GM18505 (cell line): ENCODE data around the gene GADD45GIP1.
A peak's percentile ranks its signal among the peaks of the same experiment; 100 is the strongest.

Experiments
- ATAC-seq: cut with Tn5 transposase; IDR thresholded peaks from one replicate; pipeline ENCODE4 v1.9.1; 2021; ENCODE audit not compliant: unreplicated experiment
- POLR2A ChIP-seq: IDR thresholded peaks from 4 replicates; pipeline ENCODE4 v1.6.1; 2011; ENCODE audit warnings: borderline replicate concordance; ENCODE audit not compliant: insufficient read depth, insufficient read length; ENCODE audit errors: extremely low read depth

GADD45GIP1 gene

DNA sequence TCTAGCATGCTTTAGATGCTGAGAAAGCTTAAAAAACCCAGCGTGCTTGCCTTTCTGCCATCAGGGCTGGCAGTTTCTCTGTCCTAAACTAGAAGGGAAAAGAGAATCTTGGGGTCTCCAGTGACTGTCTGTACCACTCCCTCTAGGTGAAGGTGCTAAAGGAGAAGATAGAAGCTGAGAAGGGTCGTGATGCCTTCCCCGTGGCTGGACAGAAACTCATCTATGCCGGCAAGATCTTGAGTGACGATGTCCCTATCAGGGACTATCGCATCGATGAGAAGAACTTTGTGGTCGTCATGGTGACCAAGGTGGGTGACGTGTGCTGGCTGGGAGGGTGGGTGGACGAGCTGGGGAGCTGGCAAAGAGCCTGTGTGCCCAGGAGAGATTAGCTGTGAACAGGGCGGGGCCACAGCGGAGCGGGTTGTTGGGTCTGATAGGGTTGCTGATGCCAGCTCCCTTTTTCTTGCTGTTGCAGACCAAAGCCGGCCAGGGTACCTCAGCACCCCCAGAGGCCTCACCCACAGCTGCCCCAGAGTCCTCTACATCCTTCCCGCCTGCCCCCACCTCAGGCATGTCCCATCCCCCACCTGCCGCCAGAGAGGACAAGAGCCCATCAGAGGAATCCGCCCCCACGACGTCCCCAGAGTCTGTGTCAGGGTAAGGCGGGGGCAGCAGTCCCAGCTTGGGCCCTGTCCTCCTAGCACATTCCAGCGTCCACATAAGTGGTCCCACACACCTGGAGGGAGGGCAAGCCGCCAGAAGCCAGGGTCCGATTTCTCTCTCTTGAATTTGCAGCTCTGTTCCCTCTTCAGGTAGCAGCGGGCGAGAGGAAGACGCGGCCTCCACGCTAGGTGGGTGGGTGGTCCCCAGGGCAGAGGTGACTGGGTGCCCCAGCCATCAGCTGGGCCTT, 9.1 kb downstream of the GADD45GIP1 start:
- no peak for TF ChIP-seq POLR2A
- no peak for ATAC-seq

GRCh38 chr19:12946731-12947496, 10.1 kb downstream of the GADD45GIP1 start:
- no peak for ATAC-seq

GRCh38 chr19:12946092-12946721, 10.8 kb downstream of the GADD45GIP1 start:
- ATAC-seq: peak; percentile 33
- TF ChIP-seq POLR2A: no peak

More at GRCh38 chr19:12946731-12947496, 10.1 kb downstream of the GADD45GIP1 start:
- TF ChIP-seq POLR2A: peak; percentile 22

- ATAC-seq: peak; percentile 63
- TF ChIP-seq POLR2A: peak; percentile 96
These were observed 11.4 kb downstream of the GADD45GIP1 start, which contains the start of gene RAD23A for GRCh38 chr19:12945479-12946091. TSS of gene RAD23A (plus strand) at chr19:12945862. CDS start at chr19:12945949, 87 bp downstream.

DNA sequence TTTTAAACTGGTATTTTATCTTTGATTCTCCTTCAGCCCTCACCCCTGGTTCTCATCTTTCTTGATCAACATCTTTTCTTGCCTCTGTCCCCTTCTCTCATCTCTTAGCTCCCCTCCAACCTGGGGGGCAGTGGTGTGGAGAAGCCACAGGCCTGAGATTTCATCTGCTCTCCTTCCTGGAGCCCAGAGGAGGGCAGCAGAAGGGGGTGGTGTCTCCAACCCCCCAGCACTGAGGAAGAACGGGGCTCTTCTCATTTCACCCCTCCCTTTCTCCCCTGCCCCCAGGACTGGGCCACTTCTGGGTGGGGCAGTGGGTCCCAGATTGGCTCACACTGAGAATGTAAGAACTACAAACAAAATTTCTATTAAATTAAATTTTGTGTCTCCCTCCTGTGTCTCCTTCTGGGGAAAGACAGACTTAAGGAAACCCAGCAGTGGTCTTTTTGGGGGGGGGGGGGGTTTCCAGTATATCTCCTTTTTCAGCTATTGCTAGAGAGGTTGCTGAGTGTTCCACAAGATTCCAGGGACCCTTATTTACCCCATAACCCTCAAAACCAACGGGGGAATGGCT, 12.8 kb downstream of the GADD45GIP1 start:
- no peak for ATAC-seq
- peak; percentile 7 for TF ChIP-seq POLR2A

DNA sequence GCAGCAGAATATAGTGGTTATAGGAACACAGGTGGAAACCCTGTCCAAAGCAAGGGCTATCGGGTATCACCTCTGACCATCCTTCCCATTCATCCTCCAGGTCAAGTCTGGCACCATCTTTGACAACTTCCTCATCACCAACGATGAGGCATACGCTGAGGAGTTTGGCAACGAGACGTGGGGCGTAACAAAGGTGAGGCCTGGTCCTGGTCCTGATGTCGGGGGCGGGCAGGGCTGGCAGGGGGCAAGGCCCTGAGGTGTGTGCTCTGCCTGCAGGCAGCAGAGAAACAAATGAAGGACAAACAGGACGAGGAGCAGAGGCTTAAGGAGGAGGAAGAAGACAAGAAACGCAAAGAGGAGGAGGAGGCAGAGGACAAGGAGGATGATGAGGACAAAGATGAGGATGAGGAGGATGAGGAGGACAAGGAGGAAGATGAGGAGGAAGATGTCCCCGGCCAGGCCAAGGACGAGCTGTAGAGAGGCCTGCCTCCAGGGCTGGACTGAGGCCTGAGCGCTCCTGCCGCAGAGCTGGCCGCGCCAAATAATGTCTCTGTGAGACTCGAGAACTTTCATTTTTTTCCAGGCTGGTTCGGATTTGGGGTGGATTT, 13.5 kb downstream of the GADD45GIP1 start:
- TF ChIP-seq POLR2A: peak; percentile 20
- ATAC-seq: no peak

DNA sequence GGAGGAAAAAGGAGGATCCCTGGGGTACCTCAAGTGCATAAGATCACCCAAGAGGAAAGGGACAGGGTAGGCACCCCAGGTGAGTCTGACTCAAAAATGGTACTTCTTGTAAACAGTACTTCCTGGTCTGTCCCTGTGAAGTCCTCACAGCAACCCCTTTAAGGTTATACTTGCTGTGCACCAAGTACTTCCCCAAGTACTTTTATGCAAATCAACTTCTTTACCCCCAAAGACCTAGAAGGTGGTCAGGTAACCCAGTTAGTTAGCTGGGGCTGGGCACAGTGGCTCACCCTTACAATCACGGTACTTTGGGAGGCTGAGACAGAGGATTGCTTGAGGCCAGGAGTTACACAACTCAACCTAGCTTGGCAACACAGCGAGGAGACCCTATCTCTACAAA, 16.1 kb downstream of the GADD45GIP1 start:
- no peak for ATAC-seq
- peak; percentile 34 for TF ChIP-seq POLR2A

GRCh38 chr19:12939975-12940423, 17.0 kb downstream of the GADD45GIP1 start:
- no peak for TF ChIP-seq POLR2A
- ATAC-seq: no peak

DNA sequence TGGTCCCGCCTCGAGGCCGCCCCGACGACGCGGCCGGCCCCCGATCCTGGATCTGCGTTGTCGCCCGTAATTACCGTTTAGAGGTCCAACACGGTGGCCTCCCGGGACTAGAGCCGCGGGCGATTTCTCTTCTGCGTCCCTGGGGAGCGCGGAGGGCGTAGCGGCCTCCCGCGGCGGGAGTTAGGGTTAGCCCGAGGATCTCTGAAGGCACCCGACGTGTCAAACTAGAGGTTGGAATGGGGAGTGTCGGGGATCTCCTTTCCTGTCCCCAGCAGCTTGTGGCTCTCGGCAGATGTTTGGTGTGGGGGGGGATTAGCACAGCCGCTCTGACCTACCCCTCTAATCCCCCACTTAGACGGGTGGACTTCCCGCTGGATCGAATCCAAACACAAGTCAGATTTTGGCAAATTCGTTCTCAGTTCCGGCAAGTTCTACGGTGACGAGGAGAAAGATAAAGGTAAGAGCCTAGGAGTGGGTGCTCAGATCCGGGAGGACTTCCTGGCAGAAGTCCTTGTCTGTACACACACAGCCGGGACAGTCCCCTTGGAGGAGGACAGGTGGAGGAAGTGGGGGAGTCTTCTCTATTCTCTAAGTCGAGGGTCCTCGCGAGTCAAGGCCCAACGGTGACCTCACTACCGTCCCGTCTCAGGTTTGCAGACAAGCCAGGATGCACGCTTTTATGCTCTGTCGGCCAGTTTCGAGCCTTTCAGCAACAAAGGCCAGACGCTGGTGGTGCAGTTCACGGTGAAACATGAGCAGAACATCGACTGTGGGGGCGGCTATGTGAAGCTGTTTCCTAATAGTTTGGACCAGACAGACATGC, 18.0 kb downstream of the GADD45GIP1 start:
- TF ChIP-seq POLR2A: peak; percentile 32
- ATAC-seq: no peak

GRCh38 chr19:12937927-12938778, 18.9 kb downstream of the GADD45GIP1 start, which contains the start of gene CALR:
TSS of gene CALR (plus strand) at chr19:12938609. CDS start at chr19:12938680, 71 bp downstream.
- peak; percentile 83 for ATAC-seq
- TF ChIP-seq POLR2A: peak; percentile 99
